Stimulated activated effector memory CD8-positive, alpha-beta T cell treated with anti-CD3 and anti-CD28 coated beads, Interleukin-12 subunit alpha, Interleukin-12 subunit beta, amount 100 ng/mL, for 72 hours (primary cell): ENCODE results near the gene NOTCH3.

Experiments
- ATAC-seq: fragments of 150-1000 bp; cut with Tn5 transposase; 2 replicates; pipeline ENCODE4 v1.10.0; 2021
- DNase-seq, 2 donors: peaks; one replicate each; pipeline ENCODE4 v3.0.0; 2021 to 2022; ENCODE audit warnings: low spot score in 2 of 2
- H3K27ac Mint-ChIP-seq: one replicate; pipeline ENCODE4 v1.8.0; 2022; ENCODE audit warnings: mild to moderate bottlenecking, mixed read lengths
- H3K36me3 Mint-ChIP-seq: one replicate; pipeline ENCODE4 v1.8.0; 2022; ENCODE audit warnings: mild to moderate bottlenecking, mixed read lengths
- H3K4me1 Mint-ChIP-seq: one replicate; pipeline ENCODE4 v1.8.0; 2022; ENCODE audit warnings: mixed read lengths
- H3K4me3 Mint-ChIP-seq: one replicate; pipeline ENCODE4 v1.8.0; 2022; ENCODE audit warnings: mild to moderate bottlenecking, mixed read lengths
- H3K9me3 Mint-ChIP-seq: one replicate; pipeline ENCODE4 v1.8.0; 2022; ENCODE audit warnings: mixed read lengths

The NOTCH3 gene

GRCh38 chr19:15240515-15240914 is 39.7 kb upstream of the NOTCH3 start:
- no peak for DNase-seq
- no peak for ATAC-seq
- peaks cover 94% of the 10 kb centered on the region for H3K36me3 Mint-ChIP-seq
- peak overlapping the region; percentile 64 for H3K27ac Mint-ChIP-seq
- H3K4me1 Mint-ChIP-seq: peaks cover 20% of the 10 kb centered on the region
- no peak overlapping the region for H3K4me3 Mint-ChIP-seq
- no peaks in the 10 kb centered on the region for H3K9me3 Mint-ChIP-seq

- Mint-ChIP-seq H3K4me3 (no peak overlapping the region), H3K4me1 (peaks cover 15% of the 10 kb centered on the region), H3K27ac (no peak overlapping the region)
These were observed 38.6 kb upstream of the NOTCH3 start for GRCh38 chr19:15239337-15239949.

GRCh38 chr19:15238639-15239155 is 37.9 kb upstream of the NOTCH3 start:
- DNase-seq (no peak), ATAC-seq (no peak)
- no peak overlapping the region for H3K27ac Mint-ChIP-seq
- H3K4me1 Mint-ChIP-seq: peaks cover 13% of the 10 kb centered on the region
- H3K9me3 Mint-ChIP-seq: no peaks in the 10 kb centered on the region
- H3K4me3 Mint-ChIP-seq: no peak overlapping the region
- peaks cover 93% of the 10 kb centered on the region for H3K36me3 Mint-ChIP-seq

More at GRCh38 chr19:15239337-15239949, 38.6 kb upstream of the NOTCH3 start:
- no peaks in the 10 kb centered on the region for H3K9me3 Mint-ChIP-seq
- H3K36me3 Mint-ChIP-seq: peaks cover 97% of the 10 kb centered on the region
- ATAC-seq (no peak), DNase-seq (no peak)

GRCh38 chr19:15237759-15238638 is 37.2 kb upstream of the NOTCH3 start:
- H3K4me1 Mint-ChIP-seq: peaks cover 11% of the 10 kb centered on the region
- peak overlapping the region; percentile 61 for H3K27ac Mint-ChIP-seq
- no peaks in the 10 kb centered on the region for H3K9me3 Mint-ChIP-seq
- no peak overlapping the region for H3K4me3 Mint-ChIP-seq
- peaks cover 94% of the 10 kb centered on the region for H3K36me3 Mint-ChIP-seq
- DNase-seq (no peak), ATAC-seq (no peak)

- Mint-ChIP-seq H3K9me3 (no peaks in the 10 kb centered on the region), H3K36me3 (peaks cover 84% of the 10 kb centered on the region), H3K4me1 (peaks cover 21% of the 10 kb centered on the region), H3K4me3 (no peak overlapping the region), H3K27ac (peak overlapping the region; percentile 61)
- ATAC-seq: no peak
- no peak for DNase-seq
These were observed 36.1 kb upstream of the NOTCH3 start for GRCh38 chr19:15236886-15237285.

- Mint-ChIP-seq H3K4me3 (no peak overlapping the region), H3K4me1 (peaks cover 21% of the 10 kb centered on the region), H3K9me3 (no peaks in the 10 kb centered on the region), H3K27ac (no peak overlapping the region), H3K36me3 (peaks cover 73% of the 10 kb centered on the region)
- DNase-seq: no peak
- no peak for ATAC-seq
These were observed 35.0 kb upstream of the NOTCH3 start for GRCh38 chr19:15235781-15236180.

- Mint-ChIP-seq H3K4me3 (no peak overlapping the region), H3K36me3 (peaks cover 62% of the 10 kb centered on the region), H3K27ac (no peak overlapping the region), H3K9me3 (no peaks in the 10 kb centered on the region), H3K4me1 (peaks cover 21% of the 10 kb centered on the region)
- ATAC-seq (no peak), DNase-seq (no peak)
These were observed 33.8 kb upstream of the NOTCH3 start for GRCh38 chr19:15234431-15235130.

- H3K4me3 Mint-ChIP-seq: no peak overlapping the region
- DNase-seq: no peak
- H3K9me3 Mint-ChIP-seq: no peaks in the 10 kb centered on the region
- H3K4me1 Mint-ChIP-seq: peaks cover 16% of the 10 kb centered on the region
- H3K36me3 Mint-ChIP-seq: peaks cover 29% of the 10 kb centered on the region
- no peak for ATAC-seq
- peak overlapping the region; percentile 9 for H3K27ac Mint-ChIP-seq
These were observed 30.5 kb upstream of the NOTCH3 start for GRCh38 chr19:15231271-15231670.

- Mint-ChIP-seq H3K9me3 (no peaks in the 10 kb centered on the region), H3K4me1 (peaks cover 23% of the 10 kb centered on the region), H3K4me3 (no peak overlapping the region), H3K27ac (no peak overlapping the region), H3K36me3 (no peaks in the 10 kb centered on the region)
- no peak for DNase-seq
- no peak for ATAC-seq
These were observed 26.5 kb upstream of the NOTCH3 start for GRCh38 chr19:15227261-15227660.

- ATAC-seq (no peak), DNase-seq (no peak)
- no peaks in the 10 kb centered on the region for H3K9me3 Mint-ChIP-seq
- peaks cover 21% of the 10 kb centered on the region for H3K4me1 Mint-ChIP-seq
- no peaks in the 10 kb centered on the region for H3K36me3 Mint-ChIP-seq
- H3K27ac Mint-ChIP-seq: no peak overlapping the region
- no peak overlapping the region for H3K4me3 Mint-ChIP-seq
These were observed 25.0 kb upstream of the NOTCH3 start for GRCh38 chr19:15225760-15226159.

- DNase-seq: no peak
- peak; percentile 38 for ATAC-seq
- peak overlapping the region; percentile 80 for H3K27ac Mint-ChIP-seq
These were observed 23.0 kb upstream of the NOTCH3 start for GRCh38 chr19:15223649-15224361.

GRCh38 chr19:15222738-15223648 is 22.2 kb upstream of the NOTCH3 start:
- H3K9me3 Mint-ChIP-seq: no peaks in the 10 kb centered on the region
- H3K4me1 Mint-ChIP-seq: peaks cover 21% of the 10 kb centered on the region
- ATAC-seq: peak; percentile 96
- DNase-seq: peak; percentile 54 to 86
- H3K27ac Mint-ChIP-seq: peak overlapping the region; percentile 80
- no peaks in the 10 kb centered on the region for H3K36me3 Mint-ChIP-seq
- peak overlapping the region; percentile 71 for H3K4me3 Mint-ChIP-seq

More at GRCh38 chr19:15223649-15224361, 23.0 kb upstream of the NOTCH3 start:
- H3K9me3 Mint-ChIP-seq: no peaks in the 10 kb centered on the region
- H3K4me3 Mint-ChIP-seq: peak overlapping the region; percentile 71
- peaks cover 21% of the 10 kb centered on the region for H3K4me1 Mint-ChIP-seq
- H3K36me3 Mint-ChIP-seq: no peaks in the 10 kb centered on the region

- Mint-ChIP-seq H3K4me1 (peaks cover 21% of the 10 kb centered on the region), H3K4me3 (no peak overlapping the region), H3K27ac (no peak overlapping the region), H3K9me3 (no peaks in the 10 kb centered on the region), H3K36me3 (no peaks in the 10 kb centered on the region)
- ATAC-seq (no peak), DNase-seq (no peak)
These were observed 20.0 kb upstream of the NOTCH3 start for GRCh38 chr19:15220833-15221232.

GRCh38 chr19:15218501-15218900 is 17.7 kb upstream of the NOTCH3 start:
- ATAC-seq: no peak
- Mint-ChIP-seq H3K27ac (no peak overlapping the region), H3K4me1 (peaks cover 13% of the 10 kb centered on the region), H3K36me3 (no peaks in the 10 kb centered on the region), H3K9me3 (no peaks in the 10 kb centered on the region), H3K4me3 (no peak overlapping the region)
- DNase-seq: no peak
